ENCODE results near the gene KMO.

DNA sequence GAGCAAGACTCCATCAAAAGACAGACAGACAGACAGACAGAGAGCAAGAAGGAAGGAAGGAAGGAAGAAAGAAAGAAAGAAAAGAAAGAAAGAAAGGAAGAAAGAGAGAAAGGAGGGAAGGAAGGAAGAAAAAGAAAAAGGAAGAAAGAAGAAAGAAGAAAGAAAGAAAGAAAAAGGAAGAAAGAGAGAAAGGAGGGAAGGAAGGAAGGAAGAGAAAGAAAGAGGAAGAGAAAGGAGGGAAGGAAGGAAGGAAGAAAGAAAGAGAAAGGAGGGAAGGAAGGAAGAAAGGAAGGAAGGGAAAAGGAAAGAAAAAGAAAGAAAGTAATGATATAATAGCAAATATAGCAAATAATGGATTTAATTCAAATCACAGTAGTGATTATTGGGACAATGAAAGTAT is 75.3 kb downstream of the KMO start:
- no peak for TF ChIP-seq POLR2A (IDR thresholded peaks at IDR 0.05)
- TF ChIP-seq, protein P1, sequence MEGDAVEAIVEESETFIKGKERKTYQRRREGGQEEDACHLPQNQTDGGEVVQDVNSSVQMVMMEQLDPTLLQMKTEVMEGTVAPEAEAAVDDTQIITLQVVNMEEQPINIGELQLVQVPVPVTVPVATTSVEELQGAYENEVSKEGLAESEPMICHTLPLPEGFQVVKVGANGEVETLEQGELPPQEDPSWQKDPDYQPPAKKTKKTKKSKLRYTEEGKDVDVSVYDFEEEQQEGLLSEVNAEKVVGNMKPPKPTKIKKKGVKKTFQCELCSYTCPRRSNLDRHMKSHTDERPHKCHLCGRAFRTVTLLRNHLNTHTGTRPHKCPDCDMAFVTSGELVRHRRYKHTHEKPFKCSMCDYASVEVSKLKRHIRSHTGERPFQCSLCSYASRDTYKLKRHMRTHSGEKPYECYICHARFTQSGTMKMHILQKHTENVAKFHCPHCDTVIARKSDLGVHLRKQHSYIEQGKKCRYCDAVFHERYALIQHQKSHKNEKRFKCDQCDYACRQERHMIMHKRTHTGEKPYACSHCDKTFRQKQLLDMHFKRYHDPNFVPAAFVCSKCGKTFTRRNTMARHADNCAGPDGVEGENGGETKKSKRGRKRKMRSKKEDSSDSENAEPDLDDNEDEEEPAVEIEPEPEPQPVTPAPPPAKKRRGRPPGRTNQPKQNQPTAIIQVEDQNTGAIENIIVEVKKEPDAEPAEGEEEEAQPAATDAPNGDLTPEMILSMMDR (IDR thresholded peaks at IDR 0.05) = no peak
- no peak for TF ChIP-seq POLR2AphosphoS5 (IDR thresholded peaks at IDR 0.05)
- TF ChIP-seq EP300 (IDR thresholded peaks at IDR 0.05) = no peak
